Osteoblast (primary cell): Measurements from ENCODE around the gene SH3D19. TPM values are rescaled to one million over a fixed set of nuclear protein-coding genes. Genes with fewer than 3 reads are reported as not detected.

Experiments
- DNase-seq: peaks from one replicate; pipeline ENCODE4 v3.0.0; 2011; ENCODE audit warnings: low spot score, mixed read lengths; ENCODE audit not compliant: insufficient read length; ENCODE audit errors: missing footprints
- H2AFZ ChIP-seq: 2 replicates; pipeline ENCODE4 v1.6.0; 2011; ENCODE audit warnings: mild to moderate bottlenecking, low read length
- H3K27ac ChIP-seq: 2 replicates; pipeline ENCODE4 v1.5.1; 2011; ENCODE audit warnings: mild to moderate bottlenecking, low read depth, low read length, moderate library complexity
- H3K27me3 ChIP-seq: 2 replicates; pipeline ENCODE4 v1.6.0; 2012; ENCODE audit warnings: mild to moderate bottlenecking, control low read depth, inconsistent platforms, low read length, moderate library complexity; ENCODE audit not compliant: insufficient read depth
- H3K36me3 ChIP-seq: 2 replicates; pipeline ENCODE4 v1.5.1; 2011; ENCODE audit warnings: mild to moderate bottlenecking, low read length, control low read depth, moderate library complexity; ENCODE audit not compliant: insufficient read depth
- H3K4me1 ChIP-seq: 2 replicates; pipeline ENCODE4 v1.5.1; 2011; ENCODE audit warnings: mild to moderate bottlenecking, low read length, control low read depth, moderate library complexity; ENCODE audit not compliant: insufficient read depth
- H3K4me2 ChIP-seq: 2 replicates; pipeline ENCODE4 v1.6.0; 2011; ENCODE audit warnings: mild to moderate bottlenecking, low read length; ENCODE audit not compliant: insufficient read depth
- H3K4me3 ChIP-seq: fragments of 200-600 bp; sonication (generic); 3 replicates; pipeline ENCODE4 v1.5.1; 2012; ENCODE audit warnings: mild to moderate bottlenecking, low read length, inconsistent platforms; ENCODE audit not compliant: insufficient read depth
- H3K79me2 ChIP-seq: 2 replicates; pipeline ENCODE4 v1.6.0; 2012; ENCODE audit warnings: mild to moderate bottlenecking, low read length, control low read depth, inconsistent platforms; ENCODE audit not compliant: insufficient read depth
- H3K9me3 ChIP-seq: 2 replicates; pipeline ENCODE4 v1.5.1; 2011; ENCODE audit warnings: low read depth, low read length, control low read depth
- H4K20me1 ChIP-seq: 2 replicates; pipeline ENCODE4 v1.6.0; 2012; ENCODE audit warnings: mild to moderate bottlenecking, low read length, control low read depth; ENCODE audit not compliant: insufficient read depth
- CTCF ChIP-seq: IDR thresholded peaks from 2 replicates; pipeline ENCODE4 v1.5.1; 2011; ENCODE audit warnings: mild to moderate bottlenecking, low read depth, low read length, moderate library complexity; ENCODE audit errors: extremely low read depth
- total RNA-seq: library from RNA; depleted of rRNA; stranded (reverse); fragments of >200 nt; gene quantifications from 2 replicates; pipeline ENCODE4 v1.2.3, GENCODE V29; 2012

Gene SH3D19
- total RNA-seq, 1 donor: 74.9 TPM

DNA sequence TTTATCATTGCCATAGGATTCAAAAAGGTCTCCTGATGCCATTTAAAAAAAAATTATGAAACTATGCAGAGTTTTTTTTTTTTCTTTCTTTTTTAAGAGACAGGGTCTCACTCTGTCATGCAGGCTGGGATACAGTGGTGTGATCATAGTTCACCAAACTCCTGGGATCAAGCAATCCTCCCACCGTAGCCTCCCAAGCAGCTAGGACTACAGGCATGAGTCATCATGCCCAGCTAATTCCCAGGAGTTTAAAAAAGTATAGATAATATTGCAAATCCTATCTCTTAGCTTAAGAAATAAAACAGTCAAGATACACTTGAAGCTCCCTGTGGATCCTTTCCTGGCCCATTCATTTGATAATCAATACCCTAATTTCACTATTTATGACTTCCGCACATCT is 107.1 kb downstream of the SH3D19 start:
- no peak overlapping the region for H3K4me2 ChIP-seq
- no peaks in the 10 kb centered on the region for H3K27me3 ChIP-seq
- no peaks in the 10 kb centered on the region for H3K9me3 ChIP-seq
- DNase-seq: no peak
- no peaks in the 10 kb centered on the region for H4K20me1 ChIP-seq
- TF ChIP-seq CTCF: no peak
- H3K79me2 ChIP-seq: no peaks in the 10 kb centered on the region
- no peak overlapping the region for H3K27ac ChIP-seq
- H3K36me3 ChIP-seq: no peaks in the 10 kb centered on the region
- no peak overlapping the region for H2AFZ ChIP-seq
- H3K4me1 ChIP-seq: peaks cover 5% of the 10 kb centered on the region
- H3K4me3 ChIP-seq: no peak overlapping the region

GRCh38 chr4:151217326-151217725 is 108.1 kb downstream of the SH3D19 start:
- Histone ChIP-seq H3K27ac (no peak overlapping the region), H3K79me2 (no peaks in the 10 kb centered on the region), H3K27me3 (no peaks in the 10 kb centered on the region), H3K4me2 (no peak overlapping the region), H4K20me1 (no peaks in the 10 kb centered on the region), H2AFZ (no peak overlapping the region), H3K9me3 (no peaks in the 10 kb centered on the region), H3K4me3 (no peak overlapping the region), H3K36me3 (no peaks in the 10 kb centered on the region), H3K4me1 (peaks cover 5% of the 10 kb centered on the region)
- no peak for DNase-seq
- TF ChIP-seq CTCF: no peak

DNA sequence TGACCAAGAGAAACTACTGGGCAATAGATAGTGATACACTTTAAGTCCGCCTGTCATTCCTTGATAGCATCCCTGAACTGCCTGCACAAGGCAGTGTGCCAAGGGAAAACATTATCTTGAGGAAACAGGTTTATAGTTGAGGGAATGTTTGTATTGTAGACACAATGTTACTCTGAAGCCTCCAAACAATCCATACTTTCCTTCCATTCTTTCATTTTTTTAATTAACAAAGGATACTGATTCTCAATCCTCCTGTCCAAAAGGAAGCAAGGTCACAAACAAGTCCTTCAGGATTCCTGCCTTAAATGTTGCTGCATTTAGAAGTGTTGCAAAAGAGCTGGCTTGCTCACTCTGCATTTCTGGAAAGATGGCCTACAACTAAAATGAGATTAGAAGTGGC is 110.1 kb downstream of the SH3D19 start:
- Histone ChIP-seq H3K36me3 (no peaks in the 10 kb centered on the region), H3K4me2 (no peak overlapping the region), H3K27me3 (no peaks in the 10 kb centered on the region), H4K20me1 (no peaks in the 10 kb centered on the region), H3K9me3 (no peaks in the 10 kb centered on the region), H3K79me2 (no peaks in the 10 kb centered on the region), H2AFZ (no peak overlapping the region), H3K4me3 (no peak overlapping the region), H3K4me1 (peaks cover 5% of the 10 kb centered on the region), H3K27ac (no peak overlapping the region)
- no peak for TF ChIP-seq CTCF
- DNase-seq: no peak

DNA sequence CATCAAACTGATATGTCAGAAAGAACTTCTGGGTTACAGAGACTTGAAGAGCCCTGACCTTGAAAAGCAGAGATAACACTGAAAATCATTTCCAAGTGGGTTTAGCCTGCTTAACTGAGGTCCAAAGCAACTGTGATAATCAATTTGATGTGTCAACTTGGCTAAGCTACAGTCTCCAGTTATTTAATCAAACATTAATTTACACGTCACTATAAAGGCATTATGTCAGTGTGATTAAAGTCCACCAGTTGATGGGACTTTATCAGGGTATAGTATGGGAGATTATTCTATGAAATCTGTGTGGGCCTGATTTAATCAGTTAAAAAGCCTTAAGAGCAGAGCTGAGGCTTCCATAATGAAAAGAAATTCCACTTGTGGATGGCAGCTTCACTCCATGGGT is 117.5 kb downstream of the SH3D19 start:
- Histone ChIP-seq H3K27me3 (no peaks in the 10 kb centered on the region), H3K36me3 (peaks cover 4% of the 10 kb centered on the region), H4K20me1 (no peaks in the 10 kb centered on the region), H3K4me3 (no peak overlapping the region), H3K79me2 (no peaks in the 10 kb centered on the region), H3K9me3 (no peaks in the 10 kb centered on the region), H2AFZ (no peak overlapping the region), H3K27ac (no peak overlapping the region), H3K4me2 (no peak overlapping the region), H3K4me1 (peaks cover 6% of the 10 kb centered on the region)
- TF ChIP-seq CTCF: no peak
- DNase-seq: no peak
